GM12878 (cell line): Measurements from ENCODE around the gene PSMD12. TPM values are rescaled to one million over a fixed set of nuclear protein-coding genes. Genes with fewer than 3 reads are reported as not detected.

Experiments used
- ASH2L ChIP-seq: fragments of 300-600, 200-600 bp; sonication (generic); IDR thresholded peaks from 2 replicates; pipeline ENCODE4 v1.6.1; 2017; ENCODE audit warnings: low read depth, mild to moderate bottlenecking, borderline replicate concordance
- ATF3 ChIP-seq: IDR thresholded peaks from 2 replicates; pipeline ENCODE4 v1.6.1; 2011; ENCODE audit warnings: low read depth, mild to moderate bottlenecking, low read length, moderate library complexity, borderline replicate concordance; ENCODE audit errors: extremely low read depth
- ATF7 ChIP-seq: fragments of 450-650 bp; IDR thresholded peaks from 2 replicates; pipeline ENCODE4 v1.6.1; 2016; ENCODE audit warnings: low read depth, mild to moderate bottlenecking
- E2F4 ChIP-seq: IDR thresholded peaks from 2 replicates; pipeline ENCODE4 v1.6.1; 2012; ENCODE audit warnings: low read depth, low read length, improper control_type of control experiment
- E4F1 ChIP-seq: fragments of 450-650 bp; IDR thresholded peaks from 2 replicates; pipeline ENCODE4 v1.6.1; 2018; ENCODE audit warnings: borderline replicate concordance, mild to moderate bottlenecking; ENCODE audit not compliant: partially characterized antibody
- GATAD2B ChIP-seq: fragments of 450-650 bp; conservative IDR thresholded peaks from 2 replicates; pipeline ENCODE4 v1.6.1; 2017; ENCODE audit warnings: low read depth, mild to moderate bottlenecking, moderate library complexity
- IKZF1 ChIP-seq: fragments of 450-650 bp; conservative IDR thresholded peaks from 2 replicates; pipeline ENCODE4 v1.6.1; 2017; ENCODE audit warnings: antibody characterized with exemption, mild to moderate bottlenecking
- IKZF2 ChIP-seq, 2 experiments: fragments of 450-650 bp; IDR thresholded peaks; 2 replicates each; pipeline ENCODE4 v1.6.1; 2017; ENCODE audit warnings: mild to moderate bottlenecking in 2 of 2, moderate library complexity in 2 of 2
- MEF2A ChIP-seq: IDR thresholded peaks from 2 replicates; pipeline ENCODE4 v1.6.1; 2011; ENCODE audit warnings: low read depth, mild to moderate bottlenecking, low read length, moderate library complexity; ENCODE audit not compliant: insufficient read depth
- MTA2 ChIP-seq: fragments of 450-650 bp; IDR thresholded peaks from 2 replicates; pipeline ENCODE4 v1.6.1; 2016; ENCODE audit warnings: low read depth, mild to moderate bottlenecking, moderate library complexity
- NFYB ChIP-seq: IDR thresholded peaks from 2 replicates; pipeline ENCODE4 v1.6.1; 2011; ENCODE audit warnings: low read depth, mild to moderate bottlenecking, low read length, improper control_type of control experiment, moderate library complexity; ENCODE audit not compliant: insufficient read depth
- NRF1 ChIP-seq: conservative IDR thresholded peaks from 2 replicates; pipeline ENCODE4 v1.6.1; 2011; ENCODE audit warnings: mild to moderate bottlenecking, low read depth, low read length, improper control_type of control experiment
- PAX5 ChIP-seq: IDR thresholded peaks from 2 replicates; pipeline ENCODE4 v1.6.1; 2011; ENCODE audit warnings: low read depth, low read length, borderline replicate concordance
- PKNOX1 ChIP-seq: fragments of 450-650 bp; IDR thresholded peaks from 2 replicates; pipeline ENCODE4 v1.6.1; 2016; ENCODE audit warnings: mild to moderate bottlenecking
- PML ChIP-seq: IDR thresholded peaks from 2 replicates; pipeline ENCODE4 v1.6.1; 2012; ENCODE audit warnings: low read length, inconsistent platforms
- POLR2A ChIP-seq: IDR thresholded peaks from 2 replicates; pipeline ENCODE4 v1.6.1; 2011; ENCODE audit warnings: low read depth, mild to moderate bottlenecking, low read length
- REST ChIP-seq: IDR thresholded peaks from 2 replicates; pipeline ENCODE4 v1.6.1; 2012; ENCODE audit warnings: mild to moderate bottlenecking, low read depth, low read length
- RFX5 ChIP-seq: IDR thresholded peaks from 2 replicates; pipeline ENCODE4 v1.6.1; 2011; ENCODE audit warnings: low read depth, low read length, improper control_type of control experiment
- RUNX3 ChIP-seq: IDR thresholded peaks from 2 replicates; pipeline ENCODE4 v1.6.1; 2012; ENCODE audit warnings: low read length, inconsistent platforms
- TBL1XR1 ChIP-seq: IDR thresholded peaks from 2 replicates; pipeline ENCODE4 v1.6.1; 2012; ENCODE audit warnings: low read depth, low read length, improper control_type of control experiment
- ZBED1 ChIP-seq: IDR thresholded peaks from 2 replicates; pipeline ENCODE4 v1.6.1; 2016; ENCODE audit warnings: borderline replicate concordance
- polyA plus RNA-seq, 11 experiments: library from polyadenylated mRNA; depleted of rRNA in 4 of 11; unstranded in 6 of 11; stranded (reverse) in 5 of 11; fragments of >200 nt; fragmentation: Nextera tagmentation in 4 of 11; fragmentation: Illumina TruSeq in 1 of 11; extraction: Ambion mirVana in 4 of 11; extraction: Trizol in 1 of 11; gene quantifications; 1 replicate in 1 of 11; 2 replicates in 10 of 11; pipeline versions ENCODE4 v1.2.1 to v1.2.3, GENCODE V29; 2011 to 2016; ENCODE audit warnings: inconsistent platforms in 2 of 11, missing spikeins in 2 of 11, low read depth in 1 of 11
- total RNA-seq, 4 experiments: library from RNA; depleted of rRNA in 3 of 4; stranded (reverse); fragments of >200 nt in 3 of 4; fragmentation: Illumina TruSeq in 1 of 4; extraction: Trizol in 1 of 4; gene quantifications; 2 replicates each; pipeline versions ENCODE4 v1.2.1 to v1.2.3, GENCODE V29; 2013 to 2021

The PSMD12 gene
- total and polyA plus RNA-seq, 10 of the 15 experiments (the other 5 are each of a cell fraction or from before 2014, with no cell fraction given), result 19.8 to 149 (median 47.5) TPM

GRCh38 chr17:67366193-67367157, at the start of gene PSMD12 (continued):
- TF ChIP-seq RUNX3 (peak; percentile 21), POLR2A (peak; percentile 99), E4F1 (no peak), MEF2A (no peak), REST (0 out of 2 replicates have a peak, but pooled peaks have one; percentile 16), PKNOX1 (peak; percentile 57; the same call in 1 of the 2 replicates), ATF7 (no peak), PML (peak; percentile 67; the same call in 1 of the 2 replicates), E2F4 (0 out of 2 replicates have a peak, but pooled peaks have one; percentile 52), MTA2 (no peak), GATAD2B (peak; percentile 67; the same call in 1 of the 2 replicates), ATF3 (no peak), NFYB (no peak), TBL1XR1 (0 out of 2 replicates have a peak, but pooled peaks have one; percentile 24), RFX5 (peak; percentile 52; the same call in 1 of the 2 replicates), IKZF1 (no peak; the same call in none of the 2 replicates), ZBED1 (0 out of 2 replicates have a peak, but pooled peaks have one; percentile 30), PAX5 (peak; percentile 17; the same call in 1 of the 2 replicates), ASH2L (peak; percentile 24; the same call in 1 of the 2 replicates), NRF1 (peak; percentile 49), IKZF2 (IDR thresholded peaks at IDR 0.05) (no peak)
